ENCODE measurements around the gene CNTNAP2.

GRCh38 chr7:148403466-148403993 is 2286.9 kb downstream of the CNTNAP2 start:
- no peak for TF ChIP-seq POLR2A (IDR thresholded peaks at IDR 0.05; ENCODE audit: low read depth, low read length)
- TF ChIP-seq CTCF (conservative IDR thresholded peaks at IDR 0.05; ENCODE audit: low read depth, low read length) = no peak
- TF ChIP-seq MXI1 (IDR thresholded peaks at IDR 0.05; ENCODE audit: borderline replicate concordance, low read depth, low read length) = no peak
